GM12878 (cell line): ENCODE measurements around the gene LRTM2. TPM values are rescaled to one million over a fixed set of nuclear protein-coding genes. Genes with fewer than 3 reads are reported as not detected.

ENCODE experiments used
- KLF5 ChIP-seq: fragments of 450-650 bp; IDR thresholded peaks from 2 replicates; pipeline ENCODE4 v1.6.1; 2014; ENCODE audit warnings: mild to moderate bottlenecking; ENCODE audit not compliant: partially characterized antibody
- NFIC ChIP-seq: IDR thresholded peaks from 2 replicates; pipeline ENCODE4 v1.6.1; 2012; ENCODE audit warnings: low read depth, mild to moderate bottlenecking, inconsistent platforms, low read length, moderate library complexity
- YBX1 ChIP-seq: fragments of 450-650 bp; IDR thresholded peaks from 2 replicates; pipeline ENCODE4 v1.6.1; 2016; ENCODE audit warnings: antibody characterized with exemption
- ZNF274 ChIP-seq: IDR thresholded peaks from one replicate; pipeline ENCODE4 v1.8.0; 2011; ENCODE audit not compliant: insufficient read length, insufficient read depth
- polyA plus RNA-seq, 11 experiments: library from polyadenylated mRNA; depleted of rRNA in 4 of 11; unstranded in 6 of 11; stranded (reverse) in 5 of 11; fragments of >200 nt; fragmentation: Nextera tagmentation in 4 of 11; fragmentation: Illumina TruSeq in 1 of 11; extraction: Ambion mirVana in 4 of 11; extraction: Trizol in 1 of 11; gene quantifications; 1 replicate in 1 of 11; 2 replicates in 10 of 11; pipeline versions ENCODE4 v1.2.1 to v1.2.3, GENCODE V29; 2011 to 2016; ENCODE audit warnings: inconsistent platforms in 2 of 11, missing spikeins in 2 of 11, low read depth in 1 of 11
- total RNA-seq, 4 experiments: library from RNA; depleted of rRNA in 3 of 4; stranded (reverse); fragments of >200 nt in 3 of 4; fragmentation: Illumina TruSeq in 1 of 4; extraction: Trizol in 1 of 4; gene quantifications; 2 replicates each; pipeline versions ENCODE4 v1.2.1 to v1.2.3, GENCODE V29; 2013 to 2021
- TF ChIP-seq, protein P1 (sequence below): fragments of 450-650 bp; IDR thresholded peaks from 2 replicates; pipeline ENCODE4 v1.6.1; 2018; ENCODE audit warnings: borderline replicate concordance, mild to moderate bottlenecking; ENCODE audit not compliant: partially characterized antibody
- TF ChIP-seq, protein P2 (sequence below): fragments of 450-650 bp; IDR thresholded peaks from 2 replicates; pipeline ENCODE4 v1.6.1; 2018; ENCODE audit warnings: mild to moderate bottlenecking, low read depth, moderate library complexity; ENCODE audit not compliant: partially characterized antibody
- TF ChIP-seq, protein P3 (sequence below): fragments of 450-650 bp; formaldehyde crosslinking; IDR thresholded peaks from 2 replicates; pipeline ENCODE4 v1.4.0; 2022; ENCODE audit warnings: mild to moderate bottlenecking, moderate library complexity

LRTM2 gene
- total and polyA plus RNA-seq, 10 of the 15 experiments (the other 5 are each of a cell fraction or from before 2014, with no cell fraction given): 0.05 TPM; not detected in 9

DNA sequence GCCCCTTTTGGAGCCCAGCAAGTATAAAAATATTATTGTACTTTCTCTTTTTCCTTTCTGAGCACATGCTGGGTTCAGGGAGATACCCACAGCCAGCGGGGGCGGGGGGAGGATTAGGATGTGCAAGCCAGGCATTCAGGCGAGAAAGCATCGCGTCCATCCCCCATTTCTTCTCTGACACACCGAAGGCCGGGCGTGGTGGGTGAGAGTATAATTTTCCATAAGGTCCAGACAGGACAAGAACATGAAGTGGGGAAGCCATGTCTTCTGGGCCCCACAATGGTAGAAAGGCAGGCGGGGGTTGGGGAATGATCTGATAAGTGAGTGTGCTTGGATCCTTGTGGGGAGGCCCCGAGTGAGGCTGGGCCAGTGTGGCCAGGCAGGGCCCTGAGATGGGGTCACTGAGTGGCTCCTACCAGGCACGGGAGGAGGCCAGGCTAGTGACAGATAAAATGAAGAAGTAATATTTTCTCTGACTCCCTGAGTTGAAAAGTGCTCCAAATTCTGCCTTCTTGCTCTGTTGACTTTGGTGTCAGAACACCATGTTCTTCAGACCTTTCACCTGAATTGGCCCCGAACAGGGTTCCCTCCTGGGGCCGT is 10.7 kb upstream of the LRTM2 start (continued):
- TF ChIP-seq, protein P1, sequence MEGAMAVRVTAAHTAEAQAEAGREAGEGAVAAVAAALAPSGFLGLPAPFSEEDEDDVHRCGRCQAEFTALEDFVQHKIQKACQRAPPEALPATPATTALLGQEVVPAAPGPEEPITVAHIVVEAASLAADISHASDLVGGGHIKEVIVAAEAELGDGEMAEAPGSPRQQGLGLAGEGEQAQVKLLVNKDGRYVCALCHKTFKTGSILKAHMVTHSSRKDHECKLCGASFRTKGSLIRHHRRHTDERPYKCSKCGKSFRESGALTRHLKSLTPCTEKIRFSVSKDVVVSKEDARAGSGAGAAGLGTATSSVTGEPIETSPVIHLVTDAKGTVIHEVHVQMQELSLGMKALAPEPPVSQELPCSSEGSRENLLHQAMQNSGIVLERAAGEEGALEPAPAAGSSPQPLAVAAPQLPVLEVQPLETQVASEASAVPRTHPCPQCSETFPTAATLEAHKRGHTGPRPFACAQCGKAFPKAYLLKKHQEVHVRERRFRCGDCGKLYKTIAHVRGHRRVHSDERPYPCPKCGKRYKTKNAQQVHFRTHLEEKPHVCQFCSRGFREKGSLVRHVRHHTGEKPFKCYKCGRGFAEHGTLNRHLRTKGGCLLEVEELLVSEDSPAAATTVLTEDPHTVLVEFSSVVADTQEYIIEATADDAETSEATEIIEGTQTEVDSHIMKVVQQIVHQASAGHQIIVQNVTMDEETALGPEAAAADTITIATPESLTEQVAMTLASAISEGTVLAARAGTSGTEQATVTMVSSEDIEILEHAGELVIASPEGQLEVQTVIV: no peak
- TF ChIP-seq ZNF274 (no peak), YBX1 (no peak), NFIC (no peak), KLF5 (no peak)
- TF ChIP-seq, protein P2, sequence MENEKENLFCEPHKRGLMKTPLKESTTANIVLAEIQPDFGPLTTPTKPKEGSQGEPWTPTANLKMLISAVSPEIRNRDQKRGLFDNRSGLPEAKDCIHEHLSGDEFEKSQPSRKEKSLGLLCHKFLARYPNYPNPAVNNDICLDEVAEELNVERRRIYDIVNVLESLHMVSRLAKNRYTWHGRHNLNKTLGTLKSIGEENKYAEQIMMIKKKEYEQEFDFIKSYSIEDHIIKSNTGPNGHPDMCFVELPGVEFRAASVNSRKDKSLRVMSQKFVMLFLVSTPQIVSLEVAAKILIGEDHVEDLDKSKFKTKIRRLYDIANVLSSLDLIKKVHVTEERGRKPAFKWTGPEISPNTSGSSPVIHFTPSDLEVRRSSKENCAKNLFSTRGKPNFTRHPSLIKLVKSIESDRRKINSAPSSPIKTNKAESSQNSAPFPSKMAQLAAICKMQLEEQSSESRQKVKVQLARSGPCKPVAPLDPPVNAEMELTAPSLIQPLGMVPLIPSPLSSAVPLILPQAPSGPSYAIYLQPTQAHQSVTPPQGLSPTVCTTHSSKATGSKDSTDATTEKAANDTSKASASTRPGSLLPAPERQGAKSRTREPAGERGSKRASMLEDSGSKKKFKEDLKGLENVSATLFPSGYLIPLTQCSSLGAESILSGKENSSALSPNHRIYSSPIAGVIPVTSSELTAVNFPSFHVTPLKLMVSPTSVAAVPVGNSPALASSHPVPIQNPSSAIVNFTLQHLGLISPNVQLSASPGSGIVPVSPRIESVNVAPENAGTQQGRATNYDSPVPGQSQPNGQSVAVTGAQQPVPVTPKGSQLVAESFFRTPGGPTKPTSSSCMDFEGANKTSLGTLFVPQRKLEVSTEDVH: no peak
- TF ChIP-seq, protein P3, sequence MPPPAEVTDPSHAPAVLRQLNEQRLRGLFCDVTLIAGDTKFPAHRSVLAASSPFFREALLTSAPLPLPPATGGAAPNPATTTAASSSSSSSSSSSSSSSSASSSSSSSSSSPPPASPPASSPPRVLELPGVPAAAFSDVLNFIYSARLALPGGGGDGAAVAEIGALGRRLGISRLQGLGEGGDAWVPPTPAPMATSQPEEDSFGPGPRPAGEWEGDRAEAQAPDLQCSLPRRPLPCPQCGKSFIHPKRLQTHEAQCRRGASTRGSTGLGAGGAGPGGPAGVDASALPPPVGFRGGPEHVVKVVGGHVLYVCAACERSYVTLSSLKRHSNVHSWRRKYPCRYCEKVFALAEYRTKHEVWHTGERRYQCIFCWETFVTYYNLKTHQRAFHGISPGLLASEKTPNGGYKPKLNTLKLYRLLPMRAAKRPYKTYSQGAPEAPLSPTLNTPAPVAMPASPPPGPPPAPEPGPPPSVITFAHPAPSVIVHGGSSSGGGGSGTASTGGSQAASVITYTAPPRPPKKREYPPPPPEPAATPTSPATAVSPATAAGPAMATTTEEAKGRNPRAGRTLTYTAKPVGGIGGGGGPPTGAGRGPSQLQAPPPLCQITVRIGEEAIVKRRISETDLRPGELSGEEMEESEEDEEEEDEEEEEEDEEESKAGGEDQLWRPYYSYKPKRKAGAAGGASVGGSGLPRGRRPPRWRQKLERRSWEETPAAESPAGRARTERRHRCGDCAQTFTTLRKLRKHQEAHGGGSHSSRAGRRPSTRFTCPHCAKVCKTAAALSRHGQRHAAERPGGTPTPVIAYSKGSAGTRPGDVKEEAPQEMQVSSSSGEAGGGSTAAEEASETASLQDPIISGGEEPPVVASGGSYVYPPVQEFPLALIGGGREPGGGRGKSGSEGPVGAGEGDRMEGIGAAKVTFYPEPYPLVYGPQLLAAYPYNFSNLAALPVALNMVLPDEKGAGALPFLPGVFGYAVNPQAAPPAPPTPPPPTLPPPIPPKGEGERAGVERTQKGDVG (CRISPR knock-in tag): no peak
- TF ChIP-seq, all 136 proteins: peak for 0
